B cell (primary cell): ENCODE results near the gene CHST11. TPM values are rescaled to one million over a fixed set of nuclear protein-coding genes. Genes with fewer than 3 reads are reported as not detected.
"Not testable (repeated sequence)": the region's sequence is repeated elsewhere in the genome, so short reads cannot be mapped to it uniquely, and the experiment has no call there.

Experiments
- ATAC-seq: fragments of 200-7000 bp; cut with Tn5 transposase; one replicate; pipeline ENCODE4 v1.10.0; 2021; ENCODE audit warnings: low read depth, mild to moderate bottlenecking, moderate number of reproducible peaks, moderate library complexity
- CTCF ChIA-PET: fragments of 350-600 bp; sonication (Branson Sonifier 250); formaldehyde crosslinking; loops from one replicate; lab custom pipeline; 2021; ENCODE audit warnings: antibody characterized with exemption, inconsistent platforms; lab: Charles Lee
- POLR2A ChIA-PET: fragments of 350-600 bp; sonication (Branson Sonifier 250); formaldehyde crosslinking; loops from one replicate; lab custom pipeline; 2021; ENCODE audit warnings: antibody characterized with exemption; lab: Charles Lee
- DNase-seq: peaks from one replicate; pipeline ENCODE4 v3.0.0; 2013
- H2AFZ ChIP-seq: 2 replicates; pipeline ENCODE4 v1.6.1; 2012; ENCODE audit warnings: mild to moderate bottlenecking, low read depth, low read length; ENCODE audit not compliant: insufficient read depth, poor library complexity, severe bottlenecking
- H3K27ac ChIP-seq, 2 donors: 1 replicate in 1 of 2; 2 replicates in 1 of 2; pipeline ENCODE4 v1.5.1; 2012 to 2013; ENCODE audit warnings: low read length in 2 of 2, mild to moderate bottlenecking in 2 of 2, moderate library complexity in 1 of 2
- H3K27me3 ChIP-seq, 4 experiments: fragments of 200-600 bp in 1 of 4; sonication (generic) in 1 of 4; replicated peaks in 1 of 4; 1 replicate in 2 of 4; 2 replicates in 2 of 4; pipeline versions ENCODE4 v1.6.1 to v1.7.0; 2013 to 2016; ENCODE audit warnings: low read length in 3 of 4, mild to moderate bottlenecking in 2 of 4, mixed read lengths in 1 of 4, moderate library complexity in 1 of 4; ENCODE audit not compliant: insufficient read depth in 4 of 4, control insufficient read depth in 3 of 4; ENCODE audit errors: control extremely low read depth in 1 of 4
- H3K36me3 ChIP-seq, 2 experiments: replicated peaks in 1 of 2; 1 replicate in 1 of 2; 2 replicates in 1 of 2; pipeline versions ENCODE4 v1.6.1 to v1.7.1; 2013; ENCODE audit warnings: low read length in 1 of 2; ENCODE audit not compliant: insufficient read depth in 2 of 2, control insufficient read depth in 1 of 2; ENCODE audit errors: control extremely low read depth in 1 of 2, extremely low read depth in 1 of 2
- H3K4me1 ChIP-seq, 2 donors: fragments of 200-600 bp in 1 of 2; sonication (generic) in 1 of 2; 1 replicate in 1 of 2; 2 replicates in 1 of 2; pipeline versions ENCODE4 v1.5.1 to v1.6.1; 2013 to 2017; ENCODE audit warnings: low read length in 2 of 2; ENCODE audit not compliant: control insufficient read depth in 2 of 2, insufficient read depth in 2 of 2
- H3K4me2 ChIP-seq: replicated peaks from 2 replicates; pipeline ENCODE3; 2012; ENCODE audit warnings: mild to moderate bottlenecking, low read depth, low read length; ENCODE audit not compliant: poor library complexity, severe bottlenecking
- H3K4me3 ChIP-seq, 5 experiments: fragments of 200-600 bp in 1 of 5; sonication (generic) in 1 of 5; 1 replicate in 3 of 5; 2 replicates in 2 of 5; pipeline versions ENCODE4 v1.5.1 to v1.7.0; 2011 to 2016; ENCODE audit warnings: low read length in 4 of 5, mild to moderate bottlenecking in 4 of 5, low read depth in 2 of 5, control low read depth in 1 of 5, moderate library complexity in 1 of 5; ENCODE audit not compliant: insufficient read depth in 1 of 5; ENCODE audit errors: control extremely low read depth in 1 of 5, extremely low read depth in 1 of 5
- H3K79me2 ChIP-seq: fragments of 200-600 bp; sonication (generic); one replicate; pipeline ENCODE4 v1.6.0; 2016; ENCODE audit warnings: low read length; ENCODE audit not compliant: control insufficient read depth, insufficient read depth
- H3K9ac ChIP-seq: fragments of 200-600 bp; sonication (generic); 2 replicates; pipeline ENCODE4 v1.6.1; 2017; ENCODE audit warnings: mild to moderate bottlenecking, low read length, moderate library complexity
- H3K9me3 ChIP-seq, 3 donors: one replicate each; pipeline versions ENCODE4 v1.6.1 to v1.7.1; 2013; ENCODE audit warnings: low read length in 2 of 3; ENCODE audit not compliant: control insufficient read depth in 2 of 3, insufficient read depth in 1 of 3; ENCODE audit errors: control extremely low read depth in 1 of 3
- H4K20me1 ChIP-seq: 2 replicates; pipeline ENCODE4 v1.6.0; 2012; ENCODE audit warnings: mild to moderate bottlenecking, low read length; ENCODE audit not compliant: insufficient read depth, control insufficient read depth, poor library complexity, severe bottlenecking
- H3K27ac Mint-ChIP-seq: one replicate; pipeline ENCODE4 v1.8.0; 2021; ENCODE audit warnings: mixed read lengths
- H3K27me3 Mint-ChIP-seq: one replicate; pipeline ENCODE4 v1.8.0; 2021; ENCODE audit warnings: mixed read lengths
- H3K4me1 Mint-ChIP-seq: one replicate; pipeline ENCODE4 v1.8.0; 2021; ENCODE audit warnings: mixed read lengths
- H3K4me3 Mint-ChIP-seq: one replicate; pipeline ENCODE4 v1.8.0; 2021; ENCODE audit warnings: mixed read lengths
- H3K9me3 Mint-ChIP-seq: one replicate; pipeline ENCODE4 v1.8.0; 2022; ENCODE audit warnings: mixed read lengths; ENCODE audit not compliant: insufficient read depth
- EZH2 ChIP-seq: IDR thresholded peaks from 2 replicates; pipeline ENCODE4 v1.6.1; 2012; ENCODE audit warnings: borderline replicate concordance, low read depth, mild to moderate bottlenecking, moderate library complexity, low read length; ENCODE audit not compliant: insufficient read depth, poor library complexity, severe bottlenecking
- WGBS: methylation state at CpG from one replicate; pipeline ENCODE4 v1.1.5; 2013; ENCODE audit warnings: missing lambda C conversion rate; ENCODE audit not compliant: insufficient coverage; 5-methylcytosine and 5-hydroxymethylcytosine counted together
- intact Hi-C: fragments of 100-400 bp; cut with micrococcal nuclease; formaldehyde crosslinking; loops from one replicate; pipeline ENCODE4 v1.10.0; 2022
- polyA plus RNA-seq: library from polyadenylated mRNA; depleted of rRNA; stranded (reverse); fragments of >200 nt; gene quantifications from 2 replicates; pipeline ENCODE4 v1.2.3, GENCODE V29; 2012
- total RNA-seq, 2 donors: library from RNA; stranded (reverse); fragments of 120-200 nt in 1 of 2; gene quantifications; 1 replicate in 1 of 2; 2 replicates in 1 of 2; pipeline versions ENCODE4 v1.2.3 to v1.2.4, GENCODE V29; 2013 to 2022
- TF ChIP-seq, protein P1 (sequence below): fragments of 200-600 bp; IDR thresholded peaks from one replicate; pipeline ENCODE4 v1.8.0; 2022; ENCODE audit warnings: antibody characterized with exemption, mild to moderate bottlenecking

CHST11 gene
- total and polyA plus RNA-seq, 2 donors (not counting 1 experiment from before 2014, with no cell fraction given) = 46.3 to 152 TPM

DNA sequence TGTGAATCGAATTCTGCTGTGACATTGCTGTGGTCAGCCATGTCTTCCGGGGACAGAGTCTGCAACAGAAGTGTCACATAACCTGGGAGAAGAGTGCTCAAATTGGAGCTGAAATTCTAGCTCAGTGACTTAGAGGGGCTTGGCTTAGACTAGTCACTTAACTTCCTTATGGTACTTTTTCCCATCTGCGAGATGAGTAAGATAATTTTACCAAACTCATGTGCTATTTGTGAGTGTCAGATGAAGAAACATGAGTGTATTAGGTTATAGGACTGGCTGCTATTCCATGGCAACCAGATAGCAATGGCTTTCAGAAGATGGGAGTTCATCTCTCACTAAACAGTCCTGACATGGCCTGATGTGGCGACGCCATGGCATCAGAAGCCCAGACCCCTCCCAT, 104.1 kb downstream of the CHST11 start:
- Histone ChIP-seq H3K4me3 (no peak overlapping the region), H3K9me3 (peaks cover 1 to 15% (median 12%) of the 10 kb centered on the region in 3 donors), H3K9ac (no peak overlapping the region), H3K79me2 (peaks cover 95% of the 10 kb centered on the region), H3K27me3 (no peaks in the 10 kb centered on the region), H4K20me1 (peaks cover 38% of the 10 kb centered on the region), H2AFZ (no peak overlapping the region), H3K36me3 (peaks cover 1 to 9% of the 10 kb centered on the region in 2 experiments), H3K27ac (no peak overlapping the region), H3K4me1 (peaks cover 0 to 5% of the 10 kb centered on the region in 2 donors), H3K4me2 (no peak overlapping the region)
- 95% methylated on average over 2 of the region's 5 CpGs for WGBS
- Mint-ChIP-seq H3K4me3 (no peak overlapping the region), H3K27ac (no peak overlapping the region), H3K4me1 (peaks cover 38% of the 10 kb centered on the region), H3K9me3 (peaks cover 12% of the 10 kb centered on the region), H3K27me3 (no peaks in the 10 kb centered on the region)
- intact Hi-C loops = no loop called here
- CTCF ChIA-PET = interaction anchor here (1.0 kb wide), 1 partner anchor 83 kb away, joined by 3 read pairs; no protein-coding TSS in a partner anchor
- DNase-seq (no peak), ATAC-seq (no peak)
- TF ChIP-seq, protein P1, sequence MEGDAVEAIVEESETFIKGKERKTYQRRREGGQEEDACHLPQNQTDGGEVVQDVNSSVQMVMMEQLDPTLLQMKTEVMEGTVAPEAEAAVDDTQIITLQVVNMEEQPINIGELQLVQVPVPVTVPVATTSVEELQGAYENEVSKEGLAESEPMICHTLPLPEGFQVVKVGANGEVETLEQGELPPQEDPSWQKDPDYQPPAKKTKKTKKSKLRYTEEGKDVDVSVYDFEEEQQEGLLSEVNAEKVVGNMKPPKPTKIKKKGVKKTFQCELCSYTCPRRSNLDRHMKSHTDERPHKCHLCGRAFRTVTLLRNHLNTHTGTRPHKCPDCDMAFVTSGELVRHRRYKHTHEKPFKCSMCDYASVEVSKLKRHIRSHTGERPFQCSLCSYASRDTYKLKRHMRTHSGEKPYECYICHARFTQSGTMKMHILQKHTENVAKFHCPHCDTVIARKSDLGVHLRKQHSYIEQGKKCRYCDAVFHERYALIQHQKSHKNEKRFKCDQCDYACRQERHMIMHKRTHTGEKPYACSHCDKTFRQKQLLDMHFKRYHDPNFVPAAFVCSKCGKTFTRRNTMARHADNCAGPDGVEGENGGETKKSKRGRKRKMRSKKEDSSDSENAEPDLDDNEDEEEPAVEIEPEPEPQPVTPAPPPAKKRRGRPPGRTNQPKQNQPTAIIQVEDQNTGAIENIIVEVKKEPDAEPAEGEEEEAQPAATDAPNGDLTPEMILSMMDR = no peak
- no peak for TF ChIP-seq EZH2
- POLR2A ChIA-PET = no interaction called here

DNA sequence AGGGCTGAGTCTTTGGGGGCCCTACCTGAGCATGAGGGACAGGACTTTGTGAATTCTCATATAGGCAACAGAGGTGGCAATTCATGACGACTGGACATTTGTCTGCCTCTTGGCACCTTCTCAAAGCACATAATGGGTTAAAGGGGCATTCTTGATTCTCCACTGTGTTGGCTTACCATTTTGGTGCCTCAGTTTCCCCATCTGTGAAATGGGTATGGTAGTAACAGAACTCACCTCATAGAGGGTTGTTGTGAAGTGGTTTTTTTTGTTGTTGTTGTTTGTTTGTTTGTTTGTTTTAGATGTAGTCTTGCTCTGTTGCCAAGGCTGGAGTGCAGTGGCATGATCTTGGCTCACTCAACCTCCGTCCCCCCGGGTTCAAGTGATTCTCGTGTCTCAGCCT, 106.0 kb downstream of the CHST11 start:
- Mint-ChIP-seq H3K27ac (no peak overlapping the region), H3K27me3 (no peaks in the 10 kb centered on the region), H3K4me3 (no peak overlapping the region), H3K4me1 (peaks cover 45% of the 10 kb centered on the region), H3K9me3 (peaks cover 12% of the 10 kb centered on the region)
- Histone ChIP-seq H3K9me3 (peaks cover 1 to 15% (median 15%) of the 10 kb centered on the region in 3 donors), H3K4me3 (no peak overlapping the region), H3K4me2 (no peak overlapping the region), H4K20me1 (peaks cover 24% of the 10 kb centered on the region), H2AFZ (no peak overlapping the region), H3K27me3 (no peaks in the 10 kb centered on the region), H3K79me2 (peaks cover 93% of the 10 kb centered on the region), H3K4me1 (peaks cover 0 to 13% of the 10 kb centered on the region in 2 donors), H3K9ac (no peak overlapping the region), H3K36me3 (peaks cover 1 to 9% of the 10 kb centered on the region in 2 experiments), H3K27ac (no peak overlapping the region)
- ATAC-seq (no peak), DNase-seq (no peak)
- ChIA-PET POLR2A (no interaction called here), CTCF (no interaction called here)
- no peak for TF ChIP-seq EZH2
- TF ChIP-seq, protein P1 = no peak
- intact Hi-C loops = no loop called here
- 100% methylated on average over 4 of the region's 4 CpGs for WGBS

- CTCF ChIA-PET = not testable (repeated sequence)
Observed at GRCh38 chr12:104564662-104565061, 107.9 kb downstream of the CHST11 start.

More at GRCh38 chr12:104564662-104565061, 107.9 kb downstream of the CHST11 start:
- Histone ChIP-seq H3K79me2 (peaks cover 89% of the 10 kb centered on the region), H3K4me1 (peaks cover 16 to 32% of the 10 kb centered on the region in 2 donors), H3K9me3 (peaks cover 1 to 19% (median 15%) of the 10 kb centered on the region in 3 donors), H4K20me1 (peaks cover 18% of the 10 kb centered on the region)
- POLR2A ChIA-PET, H2AFZ ChIP-seq, DNase-seq, H3K27ac Mint-ChIP-seq, ATAC-seq, H3K36me3 ChIP-seq, H3K27ac ChIP-seq, H3K27me3 ChIP-seq, H3K4me2 ChIP-seq, H3K9ac ChIP-seq, H3K4me3 ChIP-seq, H3K4me3 Mint-ChIP-seq, H3K27me3 Mint-ChIP-seq: not testable (repeated sequence)
- no CpG with 5 or more reads among the region's 3 CpGs for WGBS
- intact Hi-C loops = loop anchor here (5.0 kb wide), 1 partner anchor 38 kb away; no protein-coding TSS in a partner anchor
- Mint-ChIP-seq H3K4me1 (peaks cover 63% of the 10 kb centered on the region), H3K9me3 (peaks cover 12% of the 10 kb centered on the region)
